Activated naive CD8-positive, alpha-beta T cell (primary cell): ENCODE measurements around the gene TSPY9.
"Not testable (repeated sequence)": the region's sequence is repeated elsewhere in the genome, so short reads cannot be mapped to it uniquely, and the experiment has no call there.

Source experiments
- H3K27ac Mint-ChIP-seq: one replicate; pipeline ENCODE4 v1.8.0; 2021; ENCODE audit warnings: mixed read lengths
- H3K27me3 Mint-ChIP-seq: one replicate; pipeline ENCODE4 v1.8.0; 2021; ENCODE audit warnings: mixed read lengths
- H3K36me3 Mint-ChIP-seq: one replicate; pipeline ENCODE4 v1.8.0; 2021; ENCODE audit warnings: mixed read lengths
- H3K4me1 Mint-ChIP-seq: one replicate; pipeline ENCODE4 v1.8.0; 2021; ENCODE audit warnings: low read depth, mixed read lengths
- H3K4me3 Mint-ChIP-seq: one replicate; pipeline ENCODE4 v1.8.0; 2021; ENCODE audit warnings: mild to moderate bottlenecking, mixed read lengths
- H3K9me3 Mint-ChIP-seq: one replicate; pipeline ENCODE4 v1.8.0; 2021; ENCODE audit warnings: low read depth, mixed read lengths

Gene TSPY9, protein sequence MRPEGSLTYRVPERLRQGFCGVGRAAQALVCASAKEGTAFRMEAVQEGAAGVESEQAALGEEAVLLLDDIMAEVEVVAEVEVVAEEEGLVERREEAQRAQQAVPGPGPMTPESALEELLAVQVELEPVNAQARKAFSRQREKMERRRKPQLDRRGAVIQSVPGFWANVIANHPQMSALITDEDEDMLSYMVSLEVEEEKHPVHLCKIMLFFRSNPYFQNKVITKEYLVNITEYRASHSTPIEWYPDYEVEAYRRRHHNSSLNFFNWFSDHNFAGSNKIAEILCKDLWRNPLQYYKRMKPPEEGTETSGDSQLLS

DNA sequence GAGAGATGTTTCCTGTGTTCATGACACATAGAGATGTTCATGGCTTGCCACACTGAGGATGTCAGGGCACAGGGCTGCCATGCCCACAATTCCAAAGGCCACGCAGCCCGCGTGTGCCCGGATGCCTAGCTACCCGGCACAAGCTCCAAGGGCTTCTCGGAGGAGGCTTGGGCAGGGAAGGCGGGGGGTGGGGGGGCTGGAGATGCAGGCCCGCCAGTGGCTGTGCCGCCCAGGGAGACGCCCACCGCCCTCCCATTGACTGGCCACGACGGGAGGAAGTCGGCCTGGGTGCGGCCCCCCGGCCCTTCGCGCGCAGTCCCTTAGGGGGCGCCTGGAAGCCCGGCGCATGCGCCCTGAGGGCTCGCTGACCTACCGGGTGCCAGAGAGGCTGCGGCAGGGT, at the start of gene TSPY9:
Gene TSPY9, plus strand, starts transcription at position 301 of the 400 bp plus-strand sequence. Its CDS starts 46 bp downstream, at position 347.
- not testable (repeated sequence) for H3K4me3 Mint-ChIP-seq, H3K27ac Mint-ChIP-seq

DNA sequence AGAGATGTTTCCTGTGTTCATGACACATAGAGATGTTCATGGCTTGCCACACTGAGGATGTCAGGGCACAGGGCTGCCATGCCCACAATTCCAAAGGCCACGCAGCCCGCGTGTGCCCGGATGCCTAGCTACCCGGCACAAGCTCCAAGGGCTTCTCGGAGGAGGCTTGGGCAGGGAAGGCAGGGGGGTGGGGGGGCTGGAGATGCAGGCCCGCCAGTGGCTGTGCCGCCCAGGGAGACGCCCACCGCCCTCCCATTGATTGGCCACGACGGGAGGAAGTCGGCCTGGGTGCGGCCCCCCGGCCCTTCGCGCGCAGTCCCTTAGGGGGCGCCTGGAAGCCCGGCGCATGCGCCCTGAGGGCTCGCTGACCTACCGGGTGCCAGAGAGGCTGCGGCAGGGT, 20.4 kb upstream of the TSPY9 start, which contains the start of gene TSPY1:
Gene TSPY1, plus strand, starts transcription at position 301 of the 400 bp plus-strand sequence. Its CDS starts 46 bp downstream, at position 347.
- not testable (repeated sequence) for H3K27me3 Mint-ChIP-seq, H3K9me3 Mint-ChIP-seq, H3K4me3 Mint-ChIP-seq, H3K36me3 Mint-ChIP-seq, H3K27ac Mint-ChIP-seq, H3K4me1 Mint-ChIP-seq

More for the DNA sequence above, at the start of gene TSPY9:
- not testable (repeated sequence) for H3K9me3 Mint-ChIP-seq, H3K27me3 Mint-ChIP-seq, H3K4me1 Mint-ChIP-seq, H3K36me3 Mint-ChIP-seq

DNA sequence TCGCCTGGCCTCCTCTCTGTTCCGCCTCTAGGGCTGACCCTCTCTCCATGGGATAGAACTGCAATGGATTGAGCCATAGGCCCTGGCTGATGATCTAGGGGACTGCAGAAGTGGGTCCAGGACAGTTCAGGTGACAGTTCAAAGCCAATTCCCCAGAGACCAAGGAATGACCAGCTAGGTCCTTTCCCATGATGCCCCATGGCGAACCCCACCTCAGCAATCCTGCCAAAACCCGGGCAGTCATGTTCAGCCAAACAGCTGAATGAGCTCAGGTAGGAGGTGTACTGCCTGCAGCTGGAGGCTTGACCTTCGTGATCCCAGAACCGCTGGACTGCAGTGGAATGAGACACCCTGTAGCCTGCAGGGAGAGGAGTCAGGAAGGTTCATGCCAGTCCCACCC, 17.3 kb downstream of the TSPY9 start:
- not testable (repeated sequence) for H3K36me3 Mint-ChIP-seq, H3K4me1 Mint-ChIP-seq, H3K27me3 Mint-ChIP-seq, H3K27ac Mint-ChIP-seq, H3K4me3 Mint-ChIP-seq, H3K9me3 Mint-ChIP-seq

DNA sequence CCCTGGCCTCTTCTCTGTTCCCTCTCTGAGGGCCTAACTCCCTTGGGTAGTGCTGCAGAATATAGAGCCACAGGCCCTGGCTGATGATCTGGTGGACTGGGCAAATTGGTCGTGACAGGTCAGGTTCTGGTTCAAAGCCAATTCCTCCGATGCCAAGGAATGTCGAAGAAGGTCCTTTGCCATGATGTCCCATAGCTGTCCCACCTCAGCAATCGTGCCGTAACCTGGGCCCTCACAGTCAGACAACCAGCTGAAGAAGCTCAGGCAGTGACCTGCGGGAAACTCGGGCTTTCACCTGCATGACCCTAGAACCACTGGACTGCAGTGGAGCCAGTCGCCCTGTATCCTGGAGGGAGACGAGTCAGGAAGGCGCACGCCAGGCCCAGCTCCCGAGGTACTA, 29.2 kb downstream of the TSPY9 start:
- H3K4me3 Mint-ChIP-seq, H3K9me3 Mint-ChIP-seq, H3K27ac Mint-ChIP-seq, H3K36me3 Mint-ChIP-seq, H3K4me1 Mint-ChIP-seq, H3K27me3 Mint-ChIP-seq: not testable (repeated sequence)

DNA sequence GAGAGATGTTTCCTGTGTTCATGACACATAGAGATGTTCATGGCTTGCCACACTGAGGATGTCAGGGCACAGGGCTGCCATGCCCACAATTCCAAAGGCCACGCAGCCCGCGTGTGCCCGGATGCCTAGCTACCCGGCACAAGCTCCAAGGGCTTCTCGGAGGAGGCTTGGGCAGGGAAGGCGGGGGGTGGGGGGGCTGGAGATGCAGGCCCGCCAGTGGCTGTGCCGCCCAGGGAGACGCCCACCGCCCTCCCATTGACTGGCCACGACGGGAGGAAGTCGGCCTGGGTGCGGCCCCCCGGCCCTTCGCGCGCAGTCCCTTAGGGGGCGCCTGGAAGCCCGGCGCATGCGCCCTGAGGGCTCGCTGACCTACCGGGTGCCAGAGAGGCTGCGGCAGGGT, 40.5 kb downstream of the TSPY9 start, which contains the start of gene TSPY10:
Gene TSPY10, plus strand, starts transcription at position 301 of the 400 bp plus-strand sequence. Its CDS starts 46 bp downstream, at position 347.
- not testable (repeated sequence) for H3K4me3 Mint-ChIP-seq, H3K27me3 Mint-ChIP-seq

More for the DNA sequence above, 40.5 kb downstream of the TSPY9 start, which contains the start of gene TSPY10:
- not testable (repeated sequence) for H3K27ac Mint-ChIP-seq, H3K36me3 Mint-ChIP-seq, H3K9me3 Mint-ChIP-seq, H3K4me1 Mint-ChIP-seq
